HL-60 (cell line): ENCODE data around the gene CTNNBIP1.

Source experiments
- POLR2AphosphoS5 ChIP-seq: IDR thresholded peaks from 2 replicates; pipeline ENCODE4 v1.6.1; 2012; ENCODE audit warnings: low read depth
- TF ChIP-seq, protein P1 (sequence below): IDR thresholded peaks from one replicate; pipeline ENCODE4 v1.5.1; 2011; ENCODE audit warnings: low read length, control low read depth, inconsistent platforms; ENCODE audit not compliant: insufficient read depth

DNA sequence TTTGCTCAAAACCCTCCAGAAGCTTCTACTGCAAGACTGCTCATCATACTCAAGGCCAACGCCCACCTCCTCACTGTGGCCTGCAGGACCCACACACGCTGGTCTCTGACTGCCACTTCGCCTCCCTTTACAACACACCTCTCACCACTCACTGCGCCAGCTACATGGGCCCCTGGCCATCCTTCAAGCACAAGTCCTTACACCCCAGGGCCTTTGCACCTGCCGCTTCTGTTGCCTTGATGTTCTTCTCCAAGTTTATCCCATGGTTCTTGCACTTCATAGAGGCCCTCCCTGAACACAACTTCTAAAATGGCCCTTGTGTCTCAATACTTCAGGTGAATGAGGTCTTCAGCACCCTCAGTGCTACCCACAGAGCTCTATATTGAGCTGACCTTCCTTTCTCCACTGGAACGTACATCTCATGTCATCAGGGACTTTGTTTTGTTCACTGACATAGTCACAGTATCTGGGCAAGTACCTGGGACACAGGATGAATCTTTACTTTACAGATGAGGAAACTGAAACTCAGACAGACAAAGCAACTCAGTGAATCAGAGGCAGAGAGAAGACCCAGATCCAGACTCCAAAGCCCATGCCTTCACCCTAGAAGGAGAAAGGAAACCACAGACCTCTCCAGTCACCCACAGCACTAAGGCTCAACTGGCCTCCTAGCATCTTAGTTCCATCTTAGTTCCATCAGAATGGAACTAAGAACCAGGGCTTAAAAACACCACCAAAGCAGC lies 51.6 kb downstream of the CTNNBIP1 start:
- TF ChIP-seq, protein P1, sequence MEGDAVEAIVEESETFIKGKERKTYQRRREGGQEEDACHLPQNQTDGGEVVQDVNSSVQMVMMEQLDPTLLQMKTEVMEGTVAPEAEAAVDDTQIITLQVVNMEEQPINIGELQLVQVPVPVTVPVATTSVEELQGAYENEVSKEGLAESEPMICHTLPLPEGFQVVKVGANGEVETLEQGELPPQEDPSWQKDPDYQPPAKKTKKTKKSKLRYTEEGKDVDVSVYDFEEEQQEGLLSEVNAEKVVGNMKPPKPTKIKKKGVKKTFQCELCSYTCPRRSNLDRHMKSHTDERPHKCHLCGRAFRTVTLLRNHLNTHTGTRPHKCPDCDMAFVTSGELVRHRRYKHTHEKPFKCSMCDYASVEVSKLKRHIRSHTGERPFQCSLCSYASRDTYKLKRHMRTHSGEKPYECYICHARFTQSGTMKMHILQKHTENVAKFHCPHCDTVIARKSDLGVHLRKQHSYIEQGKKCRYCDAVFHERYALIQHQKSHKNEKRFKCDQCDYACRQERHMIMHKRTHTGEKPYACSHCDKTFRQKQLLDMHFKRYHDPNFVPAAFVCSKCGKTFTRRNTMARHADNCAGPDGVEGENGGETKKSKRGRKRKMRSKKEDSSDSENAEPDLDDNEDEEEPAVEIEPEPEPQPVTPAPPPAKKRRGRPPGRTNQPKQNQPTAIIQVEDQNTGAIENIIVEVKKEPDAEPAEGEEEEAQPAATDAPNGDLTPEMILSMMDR, result no peak
- no peak for TF ChIP-seq POLR2AphosphoS5
